ENCODE results near the gene CPT2.

The CPT2 gene

GRCh38 chr1:53196485-53197290 lies at the start of gene CPT2:
CPT2 (plus strand) TSS chr1:53196824; CDS start chr1:53196944, 120 bp downstream.
- peak; percentile 92 for DNase-seq

GRCh38 chr1:53147174-53147573 lies 49.5 kb upstream of the CPT2 start:
- DNase-seq: no peak

- no peak for DNase-seq
Observed at GRCh38 chr1:53148123-53148522, 48.5 kb upstream of the CPT2 start.

GRCh38 chr1:53153752-53154151 lies 42.9 kb upstream of the CPT2 start:
- DNase-seq: no peak

- no peak for DNase-seq
Observed at GRCh38 chr1:53154859-53155438, 41.7 kb upstream of the CPT2 start.

- no peak for DNase-seq
Observed at GRCh38 chr1:53155534-53155933, 41.1 kb upstream of the CPT2 start.

GRCh38 chr1:53155945-53156344 lies 40.7 kb upstream of the CPT2 start:
- DNase-seq: no peak

- no peak for DNase-seq
Observed at GRCh38 chr1:53156783-53157182, 39.8 kb upstream of the CPT2 start.

GRCh38 chr1:53158900-53159299 lies 37.7 kb upstream of the CPT2 start:
- no peak for DNase-seq

GRCh38 chr1:53160924-53161378 lies 35.7 kb upstream of the CPT2 start:
- DNase-seq: no peak

GRCh38 chr1:53162621-53163020 lies 34.0 kb upstream of the CPT2 start:
- DNase-seq: no peak

- DNase-seq: no peak
Observed at GRCh38 chr1:53163291-53163768, 33.3 kb upstream of the CPT2 start.

- DNase-seq: no peak
Observed at GRCh38 chr1:53165408-53165961, 31.1 kb upstream of the CPT2 start.

GRCh38 chr1:53166366-53166765 lies 30.3 kb upstream of the CPT2 start:
- DNase-seq: no peak

GRCh38 chr1:53166912-53167311 lies 29.7 kb upstream of the CPT2 start:
- no peak for DNase-seq

GRCh38 chr1:53172426-53173128 lies 24.0 kb upstream of the CPT2 start:
- peak; percentile 15 to 27 for DNase-seq

GRCh38 chr1:53174971-53175913 lies 21.4 kb upstream of the CPT2 start:
- no peak for DNase-seq

GRCh38 chr1:53176452-53177208 lies 20.0 kb upstream of the CPT2 start:
- DNase-seq: no peak

- no peak for DNase-seq
Observed at GRCh38 chr1:53180226-53180625, 16.4 kb upstream of the CPT2 start.

- DNase-seq: no peak
Observed at GRCh38 chr1:53180951-53181350, 15.7 kb upstream of the CPT2 start.

GRCh38 chr1:53182111-53182593 lies 14.5 kb upstream of the CPT2 start:
- DNase-seq: peak; percentile 77 to 82

Data from CD4-positive, alpha-beta T cell treated with Interferon alpha-2 for 1 hour (primary cell).